Endometrial microvascular endothelial cells (primary cell): ENCODE data around the gene ENTPD5. TPM values are rescaled to one million over a fixed set of nuclear protein-coding genes. Genes with fewer than 3 reads are reported as not detected.
"Not testable (repeated sequence)": the region's sequence is repeated elsewhere in the genome, so short reads cannot be mapped to it uniquely, and the experiment has no call there.

Experiments
- in situ Hi-C: cut with HindIII; loops from 2 replicates; pipeline ENCODE4 v1.10.0; 2017; ENCODE audit warnings: low sequenced_read_pairs, low pct_unique_long_range_greater_than_20kb; ENCODE audit errors: inconsistent ontology term
- total RNA-seq: library from RNA; depleted of rRNA; stranded (reverse); fragments of >200 nt; gene quantifications from one replicate; pipeline ENCODE4 v1.2.3, GENCODE V29; 2015; ENCODE audit errors: inconsistent ontology term

ENTPD5 gene
- total RNA-seq, 1 donor from 2014 or later, result 17.7 TPM

GRCh38 chr14:74014299-74014698, 4.8 kb downstream of the ENTPD5 start:
- in situ Hi-C loops, result no loop called here

DNA sequence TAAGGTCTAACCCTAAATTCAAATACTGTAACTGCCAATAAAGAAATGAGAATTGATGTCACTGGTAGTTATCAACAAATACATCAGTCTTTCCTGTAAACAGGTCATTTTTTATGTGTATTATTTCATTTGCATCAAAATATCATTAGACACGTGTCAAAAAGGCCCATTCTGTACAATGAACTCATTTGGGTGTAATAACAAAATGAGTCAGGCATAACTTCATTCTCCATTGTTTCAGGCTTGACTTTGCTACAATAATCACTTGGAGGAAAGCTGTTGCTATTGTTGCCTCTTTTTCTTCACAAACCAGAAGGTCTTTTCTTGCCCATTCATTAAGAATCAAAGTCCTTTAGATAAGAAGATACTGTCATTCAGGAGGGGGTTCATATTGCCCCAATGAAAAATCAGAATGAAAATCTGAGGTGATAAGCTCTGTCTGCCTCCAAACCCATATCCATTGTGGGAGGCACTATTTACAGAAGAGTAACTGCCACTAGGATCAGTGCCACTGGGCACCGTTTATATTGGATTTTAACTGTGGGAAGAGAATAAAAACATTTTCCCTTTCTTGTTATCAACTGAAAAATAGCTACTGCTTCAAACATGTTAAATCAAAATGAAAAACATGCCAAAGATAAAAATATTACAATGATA, 10.1 kb downstream of the ENTPD5 start:
- in situ Hi-C loops, result no loop called here

- in situ Hi-C loops, result not testable (repeated sequence)
Observed at GRCh38 chr14:74005664-74006063, 13.4 kb downstream of the ENTPD5 start.

- in situ Hi-C loops, result no loop called here
Observed at GRCh38 chr14:73998726-73999125, 20.4 kb downstream of the ENTPD5 start.

GRCh38 chr14:73997944-73998447, 21.1 kb downstream of the ENTPD5 start:
- in situ Hi-C loops, result no loop called here

GRCh38 chr14:73997108-73997943, 21.8 kb downstream of the ENTPD5 start:
- in situ Hi-C loops, result no loop called here

- in situ Hi-C loops, result no loop called here
Observed at GRCh38 chr14:73996731-73997107, 22.4 kb downstream of the ENTPD5 start.

DNA sequence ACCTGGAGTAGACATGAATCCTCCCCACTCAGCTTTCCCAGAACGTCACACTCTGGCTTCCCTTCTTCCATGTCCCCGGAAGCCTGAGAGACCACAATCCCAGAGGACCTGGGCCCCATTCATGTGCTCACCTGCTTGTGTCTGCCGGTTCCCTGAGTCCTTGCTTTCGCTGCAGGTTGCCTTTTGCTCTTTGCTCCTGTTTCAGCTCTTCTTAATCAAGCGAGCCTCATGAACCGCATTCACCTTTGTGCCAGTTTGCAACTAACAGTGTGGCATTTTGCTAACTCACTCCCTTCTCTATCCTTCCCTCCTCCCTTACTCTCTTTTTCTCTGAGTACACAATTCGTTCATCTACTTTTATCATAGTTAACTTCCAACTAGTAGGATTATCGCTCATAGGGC, 23.1 kb downstream of the ENTPD5 start:
- in situ Hi-C loops, result no loop called here

DNA sequence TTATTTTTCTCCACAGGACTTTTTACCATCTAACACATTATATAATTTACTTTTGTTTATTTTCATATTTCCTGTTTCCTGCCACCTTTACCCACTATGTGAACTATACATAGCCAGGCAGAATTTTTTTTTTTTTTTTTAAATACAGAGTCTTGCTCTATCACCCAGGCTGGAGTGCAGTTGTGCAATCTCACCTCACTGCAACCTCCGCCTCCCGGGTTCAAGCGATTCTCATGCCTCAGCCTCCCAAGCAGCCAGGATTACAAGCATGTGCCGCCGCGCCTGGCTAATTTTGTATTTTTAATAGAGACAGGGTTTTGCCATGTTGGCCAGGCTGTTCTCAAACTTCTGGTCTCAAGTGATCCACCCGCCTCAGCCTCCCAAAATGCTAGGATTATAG, 24.2 kb downstream of the ENTPD5 start:
- in situ Hi-C loops, result not testable (repeated sequence)

- in situ Hi-C loops, result no loop called here
Observed at GRCh38 chr14:73991092-73991491, 28.0 kb downstream of the ENTPD5 start.

DNA sequence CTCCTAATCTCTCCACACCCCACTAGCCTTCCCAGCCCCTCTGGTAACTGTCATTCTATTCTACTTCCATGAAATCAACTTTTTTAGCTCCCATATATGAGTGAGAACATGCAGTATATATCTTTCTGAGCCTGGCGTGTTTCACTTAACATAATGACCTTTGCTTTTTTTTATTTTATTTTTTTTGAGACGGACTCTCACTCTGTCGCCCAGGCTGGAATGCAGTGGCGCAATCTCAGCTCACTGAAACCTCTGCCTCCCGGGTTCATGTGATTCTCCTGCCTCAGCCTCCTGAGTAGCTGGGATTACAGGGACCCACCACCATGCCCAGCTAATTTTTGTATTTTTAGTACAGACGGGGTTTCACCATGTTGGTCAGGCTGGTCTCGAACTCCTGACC, 30.4 kb downstream of the ENTPD5 start:
- in situ Hi-C loops, result not testable (repeated sequence)

- in situ Hi-C loops, result no loop called here
Observed at GRCh38 chr14:73988065-73988464, 31.0 kb downstream of the ENTPD5 start.

GRCh38 chr14:73977896-73978295, 41.2 kb downstream of the ENTPD5 start:
- in situ Hi-C loops, result no loop called here

GRCh38 chr14:73976125-73976524, 43.0 kb downstream of the ENTPD5 start:
- in situ Hi-C loops, result no loop called here

DNA sequence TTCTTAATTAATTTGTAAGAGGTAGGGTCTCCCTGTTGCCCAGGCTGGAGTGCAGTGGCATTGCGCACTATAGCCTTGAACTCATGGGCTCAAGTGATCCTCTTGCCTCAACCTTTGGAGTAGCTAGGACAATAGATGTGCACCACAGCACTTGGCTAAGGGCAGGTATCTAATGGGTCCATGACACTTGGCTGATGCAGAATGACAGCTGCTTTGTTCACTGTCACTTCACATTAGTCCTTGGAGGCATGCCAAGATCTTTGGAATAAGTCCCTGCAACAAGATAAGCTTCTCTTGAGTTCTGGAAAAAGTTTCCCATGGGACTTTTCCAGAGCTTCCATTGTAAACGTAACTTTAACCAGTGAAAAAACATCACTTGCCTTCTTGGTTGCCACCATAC, 45.6 kb downstream of the ENTPD5 start:
- in situ Hi-C loops, result no loop called here

- in situ Hi-C loops, result no loop called here
Observed at GRCh38 chr14:73968885-73969284, 50.2 kb downstream of the ENTPD5 start.

DNA sequence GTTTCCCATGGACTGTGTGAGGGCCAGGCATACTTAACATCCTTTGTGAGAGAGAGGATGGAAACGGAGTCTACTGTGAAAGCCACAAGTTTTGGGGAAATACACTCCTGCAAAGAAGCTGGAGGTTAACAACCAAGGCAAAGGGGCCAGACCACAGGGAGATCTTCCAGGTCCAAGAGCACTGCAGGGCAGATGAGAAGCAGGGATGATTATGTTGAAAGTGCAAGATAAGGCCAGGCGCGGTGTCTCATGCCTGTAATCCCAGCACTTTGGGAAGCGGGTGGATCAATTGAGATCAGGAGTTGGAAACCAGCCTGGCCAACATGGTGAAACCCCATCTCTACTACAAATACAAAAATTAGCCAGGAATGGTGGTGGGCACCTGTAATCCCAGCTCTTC, 53.9 kb downstream of the ENTPD5 start:
- in situ Hi-C loops, result no loop called here

GRCh38 chr14:73961192-73961591, 57.9 kb downstream of the ENTPD5 start:
- in situ Hi-C loops, result no loop called here

DNA sequence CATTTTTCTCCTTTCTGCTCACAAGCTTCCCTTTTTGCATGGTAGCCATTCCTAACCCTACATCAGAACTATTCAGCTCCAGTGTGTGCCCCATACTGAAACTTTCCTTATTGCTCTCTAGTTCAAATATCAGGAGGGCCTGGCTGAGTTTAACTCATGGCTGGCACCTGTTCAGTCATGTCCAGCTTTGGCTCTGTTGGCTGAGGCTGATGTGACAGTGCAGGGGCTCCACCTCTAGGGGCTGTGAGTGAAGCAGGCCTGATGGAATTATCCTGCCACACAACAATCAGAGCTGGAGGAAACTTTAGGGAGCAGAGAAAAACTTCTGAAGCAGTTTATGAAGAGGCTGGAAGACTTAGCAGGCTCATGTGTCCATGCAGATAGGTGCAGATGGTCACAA, 60.5 kb downstream of the ENTPD5 start:
- in situ Hi-C loops, result no loop called here

GRCh38 chr14:73955674-73956073, 63.4 kb downstream of the ENTPD5 start:
- in situ Hi-C loops, result no loop called here
